GM19372 (cell line): ENCODE measurements around the gene PAPSS2.
"Not testable (repeated sequence)": the region's sequence is repeated elsewhere in the genome, so short reads cannot be mapped to it uniquely, and the experiment has no call there.

ENCODE experiments used
- ATAC-seq: cut with Tn5 transposase; IDR thresholded peaks from one replicate; pipeline ENCODE4 v1.9.1; 2021; ENCODE audit warnings: mild to moderate bottlenecking, low read depth, moderate library complexity; ENCODE audit not compliant: unreplicated experiment

Gene PAPSS2

GRCh38 chr10:87702260-87702972 lies 42.7 kb downstream of the PAPSS2 start:
- ATAC-seq, result no peak

GRCh38 chr10:87702973-87703294 lies 43.3 kb downstream of the PAPSS2 start:
- no peak for ATAC-seq

GRCh38 chr10:87703771-87704170 lies 44.1 kb downstream of the PAPSS2 start:
- no peak for ATAC-seq

GRCh38 chr10:87705339-87705738 lies 45.7 kb downstream of the PAPSS2 start:
- ATAC-seq, result no peak

GRCh38 chr10:87706731-87707130 lies 47.1 kb downstream of the PAPSS2 start:
- ATAC-seq, result no peak

- no peak for ATAC-seq
Measured at GRCh38 chr10:87707254-87707653, 47.6 kb downstream of the PAPSS2 start.

- no peak for ATAC-seq
Measured at GRCh38 chr10:87712913-87713616, 53.4 kb downstream of the PAPSS2 start.

GRCh38 chr10:87713707-87714106 lies 54.0 kb downstream of the PAPSS2 start:
- ATAC-seq, result no peak

- ATAC-seq, result no peak
Measured at GRCh38 chr10:87715552-87716347, 56.1 kb downstream of the PAPSS2 start.

GRCh38 chr10:87716348-87716670 lies 56.6 kb downstream of the PAPSS2 start:
- no peak for ATAC-seq

GRCh38 chr10:87720665-87721064 lies 61.0 kb downstream of the PAPSS2 start:
- no peak for ATAC-seq

GRCh38 chr10:87721781-87722180 lies 62.1 kb downstream of the PAPSS2 start:
- ATAC-seq, result no peak

GRCh38 chr10:87722716-87723115 lies 63.0 kb downstream of the PAPSS2 start:
- no peak for ATAC-seq

GRCh38 chr10:87723500-87723899 lies 63.8 kb downstream of the PAPSS2 start:
- ATAC-seq, result no peak

GRCh38 chr10:87724789-87725188 lies 65.1 kb downstream of the PAPSS2 start:
- no peak for ATAC-seq

GRCh38 chr10:87729940-87730339 lies 70.3 kb downstream of the PAPSS2 start:
- ATAC-seq, result no peak

- ATAC-seq, result no peak
Measured at GRCh38 chr10:87733081-87733480, 73.4 kb downstream of the PAPSS2 start.

- ATAC-seq, result no peak
Measured at GRCh38 chr10:87734987-87735827, 75.5 kb downstream of the PAPSS2 start.

GRCh38 chr10:87738253-87738652 lies 78.6 kb downstream of the PAPSS2 start:
- ATAC-seq, result not testable (repeated sequence)

- no peak for ATAC-seq
Measured at GRCh38 chr10:87739703-87740102, 80.0 kb downstream of the PAPSS2 start.

- no peak for ATAC-seq
Measured at GRCh38 chr10:87740254-87740655, 80.6 kb downstream of the PAPSS2 start.
